ENCODE measurements around the gene CHST15. TPM values are rescaled to one million over a fixed set of nuclear protein-coding genes. Genes with fewer than 3 reads are reported as not detected.

CHST15 gene
- total RNA-seq, 1 experiment from 2014 or later = not detected

- in situ Hi-C loops (cut with HindIII; ENCODE audit: low sequenced_read_pairs) = no loop called here
- peak; percentile 5 for DNase-seq (ENCODE audit: low spot score)
These were observed 95.8 kb downstream of the CHST15 start for GRCh38 chr10:123997486-123998196.

GRCh38 chr10:123997013-123997412, 96.4 kb downstream of the CHST15 start:
- DNase-seq (ENCODE audit: low spot score) = no peak
- in situ Hi-C loops (cut with HindIII; ENCODE audit: low sequenced_read_pairs) = no loop called here

- DNase-seq (ENCODE audit: low spot score) = no peak
- in situ Hi-C loops (cut with HindIII; ENCODE audit: low sequenced_read_pairs) = no loop called here
These were observed 97.1 kb downstream of the CHST15 start for GRCh38 chr10:123996302-123996701.

- in situ Hi-C loops (cut with HindIII; ENCODE audit: low sequenced_read_pairs) = no loop called here
- peak; percentile 50 for DNase-seq (ENCODE audit: low spot score)
These were observed 97.8 kb downstream of the CHST15 start for GRCh38 chr10:123995461-123996131.

DNA sequence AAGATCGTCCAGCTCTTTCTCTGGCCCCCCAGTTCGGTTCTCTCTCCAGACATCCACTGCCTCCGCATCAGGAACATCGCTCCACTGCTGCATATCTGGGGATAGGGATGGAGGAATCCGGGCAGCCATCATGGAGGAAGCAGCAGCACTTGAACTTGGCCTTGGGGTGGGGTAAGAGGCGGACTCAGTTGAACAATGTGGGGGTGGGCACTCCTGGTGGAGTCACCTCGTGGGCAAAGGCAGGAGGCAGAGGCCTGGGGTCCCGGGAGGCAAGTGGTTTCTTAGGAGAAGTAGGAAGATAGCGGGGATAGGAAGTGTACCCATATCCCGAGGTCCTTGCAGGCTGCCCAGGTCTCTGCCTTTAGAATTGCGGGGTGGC, 98.3 kb downstream of the CHST15 start:
- in situ Hi-C loops (cut with HindIII; ENCODE audit: low sequenced_read_pairs) = no loop called here
- DNase-seq (ENCODE audit: low spot score) = no peak

DNA sequence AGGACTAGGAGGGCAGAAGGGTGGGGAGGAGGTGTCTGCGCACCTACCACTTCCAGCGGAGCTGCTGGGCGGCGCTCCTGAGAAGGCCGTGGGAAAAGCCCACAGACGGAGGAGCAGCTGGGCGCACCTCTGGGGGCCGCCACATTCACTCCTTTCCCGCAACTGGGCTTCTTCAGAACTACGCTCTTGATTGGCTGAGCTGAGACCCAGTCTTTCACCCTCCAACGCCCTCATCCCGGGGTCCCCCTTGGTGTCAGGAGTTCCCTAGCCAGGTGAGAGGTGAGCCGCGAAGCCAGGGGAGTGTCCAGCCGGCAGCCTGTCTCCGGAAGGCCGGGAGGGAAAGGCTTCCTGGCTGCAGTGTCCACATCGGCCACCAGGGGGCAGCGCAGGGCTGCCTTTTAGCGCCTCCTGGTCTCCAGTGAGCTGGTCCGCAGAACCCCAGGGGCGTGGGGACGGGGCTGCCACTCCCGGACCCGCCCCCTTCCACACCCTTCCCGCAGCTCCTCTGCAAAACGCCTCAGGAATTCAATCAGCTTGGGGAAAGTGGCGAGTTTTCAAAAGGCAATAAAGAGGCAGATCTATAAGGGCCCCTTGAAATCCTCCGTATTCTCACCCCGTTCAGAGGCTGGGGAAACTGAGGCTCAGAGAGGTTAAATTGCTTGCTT, 98.8 kb downstream of the CHST15 start:
- in situ Hi-C loops (cut with HindIII; ENCODE audit: low sequenced_read_pairs) = no loop called here
- peak; percentile 73 for DNase-seq (ENCODE audit: low spot score)

DNA sequence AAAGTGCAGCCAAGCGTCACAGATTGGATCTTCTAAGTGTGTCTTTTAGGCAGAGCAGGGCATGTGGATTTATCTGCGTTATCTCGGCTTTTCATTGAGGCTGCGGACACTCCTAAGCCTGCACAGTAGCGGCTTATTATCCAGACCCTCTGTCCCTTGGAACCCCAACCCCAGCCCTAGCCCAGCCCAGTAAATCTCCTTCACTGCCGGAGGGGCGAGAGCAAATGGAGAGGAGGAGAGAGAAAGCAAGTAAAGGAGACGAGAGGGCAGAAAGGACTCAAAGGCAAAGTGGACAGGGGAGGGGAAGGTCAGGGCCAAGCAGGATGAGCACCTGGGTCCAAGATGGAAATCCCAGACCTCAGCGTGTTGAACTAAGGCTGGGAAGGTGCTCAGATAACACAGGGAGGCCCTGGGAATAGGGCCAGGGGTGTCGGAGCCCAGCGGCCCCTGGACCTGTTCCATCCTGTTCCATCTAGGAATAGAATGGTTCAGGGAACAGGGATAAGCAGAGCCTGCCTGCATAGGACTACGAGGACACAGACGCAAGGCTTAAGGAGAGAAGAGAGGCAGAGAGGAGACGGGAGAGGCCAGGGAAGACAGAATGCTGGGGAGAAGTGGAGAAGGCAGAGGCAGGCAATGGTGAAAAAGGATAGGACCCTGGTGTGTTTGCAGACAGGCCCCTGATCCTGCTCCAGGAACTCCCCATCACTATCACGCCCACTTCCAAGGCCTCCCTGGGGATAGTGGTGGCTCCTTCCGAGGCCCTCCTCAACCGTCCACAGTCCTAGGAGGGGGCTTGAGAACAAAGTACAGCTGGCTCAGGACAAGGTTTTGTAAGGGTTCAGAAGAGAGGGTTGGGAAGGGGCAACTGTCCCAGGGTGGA, 99.6 kb downstream of the CHST15 start:
- in situ Hi-C loops (cut with HindIII; ENCODE audit: low sequenced_read_pairs) = no loop called here
- no peak for DNase-seq (ENCODE audit: low spot score)

DNA sequence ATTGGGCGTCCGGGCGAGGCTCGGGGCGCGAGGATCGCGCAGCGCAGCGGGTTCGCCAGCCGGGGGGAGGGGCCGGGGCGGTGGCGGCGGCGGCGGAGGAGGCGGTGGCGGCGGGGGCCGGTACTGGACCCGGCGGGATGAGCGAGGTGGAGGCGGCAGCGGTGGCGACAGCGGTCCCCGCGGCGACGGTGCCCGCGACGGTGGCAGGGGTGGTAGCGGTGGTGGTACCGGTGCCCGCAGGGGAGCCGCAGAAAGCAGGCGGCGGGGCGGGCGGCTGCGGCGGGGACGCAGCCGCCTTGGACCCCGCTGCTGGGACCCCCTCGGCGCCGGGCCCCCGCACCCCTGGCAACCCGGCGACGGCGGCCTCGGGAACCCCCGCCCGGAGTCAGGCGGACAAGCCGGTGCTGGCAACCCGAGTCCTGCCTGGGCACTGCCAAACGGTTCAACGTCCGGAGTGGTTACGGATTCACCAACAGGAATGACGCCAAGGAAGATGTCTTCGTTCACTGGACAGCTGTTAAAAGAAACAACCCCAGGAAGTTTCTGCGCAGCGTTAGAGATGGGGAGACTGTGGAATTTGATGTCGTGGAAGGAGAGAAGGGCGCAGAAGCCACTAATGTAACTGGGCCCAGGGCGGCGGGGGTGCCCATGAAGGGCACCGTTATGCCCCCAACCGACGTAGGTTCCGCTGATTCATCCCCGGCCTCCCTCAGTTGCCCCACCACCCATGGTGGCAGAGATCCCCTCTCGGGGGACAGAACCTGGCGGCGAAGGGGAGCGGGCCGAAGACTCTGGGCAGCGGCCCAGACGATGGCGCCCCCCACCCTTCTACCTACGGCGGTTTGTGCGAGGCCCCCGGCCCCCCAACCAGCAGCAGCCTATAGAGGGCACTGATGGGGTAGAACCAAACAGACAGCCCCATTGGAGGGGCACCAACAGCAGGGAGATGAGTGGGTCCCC, 101.5 kb downstream of the CHST15 start:
- no peak for DNase-seq (ENCODE audit: low spot score)
- in situ Hi-C loops (cut with HindIII; ENCODE audit: low sequenced_read_pairs) = no loop called here

GRCh38 chr10:123990889-123991288, 102.5 kb downstream of the CHST15 start:
- in situ Hi-C loops (cut with HindIII; ENCODE audit: low sequenced_read_pairs) = no loop called here
- DNase-seq (ENCODE audit: low spot score) = no peak

DNA sequence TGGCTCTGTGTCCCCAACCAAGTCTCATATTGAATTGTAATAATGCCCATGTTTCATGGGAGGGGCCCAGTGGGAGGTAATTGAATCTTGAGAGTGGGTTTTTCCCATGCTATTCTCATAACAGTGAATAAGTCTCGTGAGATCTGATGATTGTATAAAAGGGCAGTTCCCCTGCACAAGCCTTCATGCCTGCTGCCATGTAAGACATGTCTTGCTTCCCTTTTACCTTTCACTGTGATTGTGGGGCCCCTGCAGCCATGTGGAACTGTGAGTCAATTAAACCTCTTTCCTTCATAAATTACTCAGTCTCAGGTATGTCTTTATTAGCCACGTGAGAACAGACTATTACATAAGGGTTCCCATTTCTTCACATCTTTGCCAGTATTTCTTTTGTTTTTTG, 104.7 kb downstream of the CHST15 start:
- in situ Hi-C loops (cut with HindIII; ENCODE audit: low sequenced_read_pairs) = no loop called here
- DNase-seq (ENCODE audit: low spot score) = no peak

DNA sequence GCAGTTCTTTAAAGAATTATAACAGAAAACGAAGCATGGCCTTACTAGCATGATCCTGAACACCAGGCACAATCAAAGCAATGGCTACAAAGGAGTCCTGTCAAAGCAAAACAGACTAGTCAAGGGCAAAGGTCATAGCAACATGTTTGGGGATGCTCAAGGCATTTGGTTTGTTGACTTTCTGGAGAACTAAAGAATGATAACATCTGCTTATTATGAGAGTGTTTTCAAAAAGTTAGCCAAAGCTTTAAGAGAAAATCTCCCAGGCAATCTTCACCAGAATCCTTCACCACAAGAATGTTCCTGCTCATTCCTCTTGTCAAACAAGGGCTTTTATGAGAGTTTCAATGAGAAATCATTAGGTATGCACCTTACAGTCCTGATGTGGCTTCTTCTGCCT, 106.7 kb downstream of the CHST15 start:
- no peak for DNase-seq (ENCODE audit: low spot score)
- in situ Hi-C loops (cut with HindIII; ENCODE audit: low sequenced_read_pairs) = no loop called here

DNA sequence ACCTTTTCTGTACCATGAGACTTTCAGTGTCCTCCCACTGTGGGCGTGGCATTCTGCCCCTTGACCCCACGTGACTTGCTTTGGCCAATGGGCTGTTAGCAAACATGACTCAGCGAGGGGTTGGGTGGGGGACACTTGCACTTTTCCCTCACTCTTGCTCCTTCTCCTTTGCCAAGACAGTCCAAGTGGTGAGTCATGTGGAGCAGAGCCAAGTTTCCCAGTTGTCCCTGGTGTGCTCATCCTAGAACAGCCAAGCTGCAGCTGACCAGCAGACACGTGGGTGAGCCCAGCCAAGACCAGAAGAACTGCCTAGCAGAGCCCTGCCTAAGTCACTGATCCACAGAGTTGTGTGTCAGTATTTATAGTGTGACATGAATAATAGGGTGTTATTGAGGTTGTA, 119.0 kb downstream of the CHST15 start:
- DNase-seq (ENCODE audit: low spot score) = no peak
- in situ Hi-C loops (cut with HindIII; ENCODE audit: low sequenced_read_pairs) = no loop called here

- no peak for DNase-seq (ENCODE audit: low spot score)
These were observed 120.7 kb downstream of the CHST15 start for GRCh38 chr10:123972481-123973401.

GRCh38 chr10:123970927-123971286, 122.5 kb downstream of the CHST15 start:
- in situ Hi-C loops (cut with HindIII; ENCODE audit: low sequenced_read_pairs) = no loop called here
- no peak for DNase-seq (ENCODE audit: low spot score)

More at GRCh38 chr10:123972481-123973401, 120.7 kb downstream of the CHST15 start:
- in situ Hi-C loops (cut with HindIII; ENCODE audit: low sequenced_read_pairs) = no loop called here

DNA sequence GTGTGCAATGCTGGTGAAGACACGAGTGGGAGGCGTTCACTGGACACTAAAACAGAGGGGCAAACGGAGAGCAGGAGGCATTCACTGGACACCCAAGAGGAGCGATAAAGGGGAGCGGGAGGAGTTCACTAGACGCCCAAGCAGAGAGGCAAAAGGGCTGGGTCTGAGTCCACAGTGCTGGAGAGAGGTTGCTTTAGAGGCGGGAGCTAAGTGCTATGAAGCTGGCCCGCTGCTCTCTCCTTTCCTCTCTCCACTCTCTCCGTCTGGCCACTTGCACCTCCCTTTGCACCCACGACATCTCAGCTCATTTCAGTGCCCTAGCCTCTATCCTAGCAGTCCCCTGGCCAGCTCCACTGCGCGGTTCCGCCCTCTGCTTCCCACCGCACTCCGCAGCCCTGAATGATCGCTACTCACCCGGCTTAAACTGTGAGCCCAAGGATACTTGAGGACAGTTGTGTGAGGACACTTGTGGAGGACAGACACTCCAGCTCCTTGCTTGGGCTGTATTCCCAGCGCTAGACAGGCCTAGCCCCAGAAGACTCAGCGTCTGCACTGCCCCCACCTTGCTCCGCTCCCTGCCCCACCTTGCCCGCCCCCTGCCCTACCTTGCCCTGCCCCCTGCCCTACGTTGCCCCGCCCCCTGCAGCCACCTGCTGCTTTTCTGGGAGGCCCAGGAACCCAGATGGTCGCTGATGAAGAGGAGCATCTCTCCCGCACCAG, 123.0 kb downstream of the CHST15 start:
- no peak for DNase-seq (ENCODE audit: low spot score)
- in situ Hi-C loops (cut with HindIII; ENCODE audit: low sequenced_read_pairs) = no loop called here

DNA sequence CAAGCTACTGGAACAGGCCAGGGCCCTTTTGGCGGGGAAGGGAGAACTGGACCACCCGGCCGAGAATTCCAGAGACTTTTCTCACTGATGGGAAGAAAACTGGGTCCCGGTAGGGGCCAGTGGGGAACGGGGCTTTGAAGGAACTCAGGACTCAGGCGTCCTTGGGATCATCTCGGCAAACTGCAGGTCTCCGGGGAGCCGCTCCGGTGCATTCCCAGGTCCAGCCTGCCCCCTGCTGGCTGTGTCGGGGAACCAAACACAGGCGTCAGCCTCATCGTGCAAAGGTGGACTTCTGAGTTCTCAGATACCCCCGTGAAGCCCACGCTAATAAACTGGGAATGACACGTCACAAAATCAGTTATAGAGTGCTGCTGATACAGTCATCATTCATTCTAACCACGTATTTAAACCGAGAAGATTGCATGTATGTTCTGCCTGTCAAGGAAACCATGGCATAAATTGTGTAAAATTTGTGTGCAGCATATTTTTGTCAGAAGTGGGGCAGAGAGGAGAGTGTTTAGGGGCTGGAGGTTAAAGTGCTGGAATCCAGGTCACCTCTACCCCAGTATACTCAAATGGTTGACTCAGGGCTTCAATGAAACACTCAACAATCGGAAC, 125.7 kb downstream of the CHST15 start:
- in situ Hi-C loops (cut with HindIII; ENCODE audit: low sequenced_read_pairs) = no loop called here
- peak; percentile 43 for DNase-seq (ENCODE audit: low spot score)

DNA sequence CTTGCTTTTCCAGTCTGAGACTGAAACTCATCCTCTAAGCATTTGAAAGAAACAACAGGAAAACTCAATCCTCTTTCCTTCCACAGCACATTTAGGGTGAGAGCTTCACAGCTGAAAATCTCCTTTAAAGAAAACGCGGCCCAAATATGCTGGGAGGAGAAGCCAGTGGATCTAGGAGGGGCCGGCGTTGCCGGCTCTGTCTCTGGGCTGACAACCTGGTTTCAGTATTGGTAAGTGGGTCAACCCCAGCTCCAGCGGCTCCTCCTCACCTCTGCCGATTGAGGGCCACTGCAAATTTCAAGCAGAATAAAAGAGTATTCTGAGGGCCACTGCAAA, 126.5 kb downstream of the CHST15 start:
- no peak for DNase-seq (ENCODE audit: low spot score)
- in situ Hi-C loops (cut with HindIII; ENCODE audit: low sequenced_read_pairs) = no loop called here
